ENCODE data around the gene ZNF618. TPM values are rescaled to one million over a fixed set of nuclear protein-coding genes. Genes with fewer than 3 reads are reported as not detected.

The ZNF618 gene
- total RNA-seq, 4 donors from 2014 or later, result 0.26 to 1.2 (median 1.0) TPM

- ATAC-seq, result no peak
- TF ChIP-seq CTCF (IDR thresholded peaks at IDR 0.05 in 4 of 5, conservative IDR thresholded peaks at IDR 0.05 in 1 of 5) (no peak), POLR2A (IDR thresholded peaks at IDR 0.05) (no peak)
- intact Hi-C loops (cut with DNase I; ENCODE audit: low total_unique reads), result no loop called here
These were observed 183.1 kb downstream of the ZNF618 start for GRCh38 chr9:114059047-114059803.

GRCh38 chr9:114060070-114060469 lies 184.0 kb downstream of the ZNF618 start:
- Histone ChIP-seq H3K36me3 (no peaks in the 10 kb centered on the region), H3K4me3 (no peak overlapping the region), H3K27ac (no peak overlapping the region), H3K27me3 (no peaks in the 10 kb centered on the region), H3K9me3 (no peaks in the 10 kb centered on the region), H3K4me1 (peaks cover 7 to 8% of the 10 kb centered on the region in 2 donors)
- DNase-seq, result no peak
- TF ChIP-seq CTCF (IDR thresholded peaks at IDR 0.05 in 4 of 5, conservative IDR thresholded peaks at IDR 0.05 in 1 of 5) (no peak), POLR2A (IDR thresholded peaks at IDR 0.05) (no peak)
- ATAC-seq, result no peak
- intact Hi-C loops (cut with DNase I; ENCODE audit: low total_unique reads) (no loop called here), in situ Hi-C loops (cut with MboI; ENCODE audit: low sequenced_read_pairs in 4 of 4) (no loop called here)

More at GRCh38 chr9:114059047-114059803, 183.1 kb downstream of the ZNF618 start:
- Histone ChIP-seq H3K4me3 (no peak overlapping the region), H3K36me3 (no peaks in the 10 kb centered on the region), H3K4me1 (peaks cover 7 to 8% of the 10 kb centered on the region in 2 donors), H3K9me3 (no peaks in the 10 kb centered on the region), H3K27me3 (no peaks in the 10 kb centered on the region), H3K27ac (no peak overlapping the region)
- no peak for DNase-seq
- in situ Hi-C loops (cut with MboI; ENCODE audit: low sequenced_read_pairs in 4 of 4), result no loop called here

GRCh38 chr9:114060711-114061110 lies 184.6 kb downstream of the ZNF618 start:
- intact Hi-C loops (cut with DNase I; ENCODE audit: low total_unique reads) (no loop called here), in situ Hi-C loops (cut with MboI; ENCODE audit: low sequenced_read_pairs in 4 of 4) (no loop called here)
- ATAC-seq (no peak), DNase-seq (no peak)
- Histone ChIP-seq H3K27me3 (no peaks in the 10 kb centered on the region), H3K4me3 (no peak overlapping the region), H3K36me3 (no peaks in the 10 kb centered on the region), H3K9me3 (no peaks in the 10 kb centered on the region), H3K27ac (no peak overlapping the region), H3K4me1 (peaks cover 7 to 8% of the 10 kb centered on the region in 2 donors)
- TF ChIP-seq POLR2A (IDR thresholded peaks at IDR 0.05) (no peak), CTCF (IDR thresholded peaks at IDR 0.05 in 4 of 5, conservative IDR thresholded peaks at IDR 0.05 in 1 of 5) (no peak)

GRCh38 chr9:114061292-114061691 lies 185.2 kb downstream of the ZNF618 start:
- no peaks in the 10 kb centered on the region for H3K9me3 ChIP-seq
- H3K36me3 ChIP-seq, result no peaks in the 10 kb centered on the region
- in situ Hi-C loops (cut with MboI; ENCODE audit: low sequenced_read_pairs in 4 of 4) (no loop called here), intact Hi-C loops (cut with DNase I; ENCODE audit: low total_unique reads) (no loop called here)
- DNase-seq (no peak), ATAC-seq (no peak)
- peaks cover 7 to 8% of the 10 kb centered on the region in 2 donors for H3K4me1 ChIP-seq
- no peaks in the 10 kb centered on the region for H3K27me3 ChIP-seq
- H3K27ac ChIP-seq, result no peak overlapping the region
- H3K4me3 ChIP-seq, result no peak overlapping the region
- TF ChIP-seq CTCF (IDR thresholded peaks at IDR 0.05 in 4 of 5, conservative IDR thresholded peaks at IDR 0.05 in 1 of 5) (no peak), POLR2A (IDR thresholded peaks at IDR 0.05) (no peak)
